HEK293 (cell line): ENCODE data around the gene TMED1.

Source experiments
- CTCF ChIA-PET: fragments of 350-600 bp; formaldehyde crosslinking; extraction: SDS; loops from one replicate; lab custom pipeline; 2021; ENCODE audit warnings: antibody characterized with exemption; lab: Yijun Ruan, JAX
- POLR2A ChIA-PET: fragments of 300-600 bp; formaldehyde crosslinking; extraction: SDS; loops from one replicate; lab custom pipeline; 2020; ENCODE audit warnings: antibody characterized with exemption, inconsistent platforms; lab: Yijun Ruan, JAX
- H3K27ac ChIP-seq: fragments of 200-500 bp; sonication (Bioruptor generic); 2 replicates; pipeline ENCODE4 v1.5.1; 2014; ENCODE audit warnings: low read depth, low read length, control low read depth, inconsistent platforms; ENCODE audit errors: extremely low read depth
- H3K36me3 ChIP-seq, 2 experiments: fragments of 200-500 bp in 1 of 2; sonication (Bioruptor generic) in 1 of 2; 1 replicate in 1 of 2; 2 replicates in 1 of 2; pipeline ENCODE4 v1.5.1; 2014 to 2017; ENCODE audit warnings: inconsistent platforms in 2 of 2, low read length in 2 of 2; ENCODE audit not compliant: control insufficient read depth in 2 of 2, insufficient read depth in 1 of 2
- H3K4me1 ChIP-seq: fragments of 200-500 bp; sonication (Bioruptor generic); 2 replicates; pipeline ENCODE4 v1.5.1; 2014; ENCODE audit warnings: mild to moderate bottlenecking, low read length, inconsistent platforms; ENCODE audit not compliant: control insufficient read depth, insufficient read depth
- H3K4me3 ChIP-seq: 2 replicates; pipeline ENCODE4 v1.5.1; 2011; ENCODE audit warnings: low read depth, mild to moderate bottlenecking, control low read depth, low read length, moderate library complexity
- H3K9me3 ChIP-seq: fragments of 200-500 bp; sonication (Bioruptor generic); 2 replicates; pipeline ENCODE4 v1.5.1; 2014; ENCODE audit warnings: low read depth, low read length, inconsistent platforms; ENCODE audit not compliant: control insufficient read depth, insufficient read depth
- BCL11B ChIP-seq: fragments of 450-650 bp; formaldehyde crosslinking; IDR thresholded peaks from 2 replicates; pipeline ENCODE4 v1.5.1; 2016; ENCODE audit warnings: low read depth, missing biosample characterization, missing genetic modification characterization
- EGR2 ChIP-seq: fragments of 450-650 bp; formaldehyde crosslinking; IDR thresholded peaks from 2 replicates; pipeline ENCODE4 v1.5.1; 2016; ENCODE audit warnings: low read depth, missing biosample characterization, missing genetic modification characterization
- GLIS1 ChIP-seq: fragments of 450-650 bp; formaldehyde crosslinking; IDR thresholded peaks from 2 replicates; pipeline ENCODE4 v1.5.1; 2016; ENCODE audit warnings: missing biosample characterization, missing genetic modification characterization
- KLF7 ChIP-seq: fragments of 450-650 bp; formaldehyde crosslinking; IDR thresholded peaks from 2 replicates; pipeline ENCODE4 v1.5.1; 2016; ENCODE audit warnings: missing biosample characterization, missing genetic modification characterization, borderline replicate concordance
- PATZ1 ChIP-seq: fragments of 450-650 bp; formaldehyde crosslinking; IDR thresholded peaks from 2 replicates; pipeline ENCODE4 v1.5.1; 2016; ENCODE audit warnings: missing biosample characterization, missing genetic modification characterization
- ZFHX2 ChIP-seq: fragments of 450-650 bp; formaldehyde crosslinking; conservative IDR thresholded peaks from 2 replicates; pipeline ENCODE4 v1.5.1; 2016; ENCODE audit warnings: missing biosample characterization, missing genetic modification characterization
- ZIC2 ChIP-seq: fragments of 450-650 bp; formaldehyde crosslinking; IDR thresholded peaks from 2 replicates; pipeline ENCODE4 v1.5.1; 2016; ENCODE audit warnings: missing biosample characterization, missing genetic modification characterization
- ZNF121 ChIP-seq: fragments of 450-650 bp; formaldehyde crosslinking; IDR thresholded peaks from 2 replicates; pipeline ENCODE4 v1.5.1; 2016; ENCODE audit warnings: missing biosample characterization, missing genetic modification characterization
- ZNF19 ChIP-seq: fragments of 450-650 bp; formaldehyde crosslinking; IDR thresholded peaks from 2 replicates; pipeline ENCODE4; 2016; ENCODE audit warnings: missing biosample characterization, missing genetic modification characterization, low read depth
- ZNF202 ChIP-seq: fragments of 450-650 bp; formaldehyde crosslinking; IDR thresholded peaks from 2 replicates; pipeline ENCODE4 v1.5.1; 2016; ENCODE audit warnings: missing biosample characterization, missing genetic modification characterization, borderline replicate concordance
- ZNF324 ChIP-seq: fragments of 450-650 bp; formaldehyde crosslinking; IDR thresholded peaks from 2 replicates; pipeline ENCODE4 v1.5.1; 2016; ENCODE audit warnings: missing biosample characterization, missing genetic modification characterization
- ZNF341 ChIP-seq: fragments of 450-650 bp; formaldehyde crosslinking; IDR thresholded peaks from 2 replicates; pipeline ENCODE4; 2016; ENCODE audit warnings: low read depth, missing biosample characterization, missing genetic modification characterization
- ZNF404 ChIP-seq: fragments of 450-650 bp; formaldehyde crosslinking; IDR thresholded peaks from 2 replicates; pipeline ENCODE4 v1.5.1; 2017; ENCODE audit warnings: missing biosample characterization, missing genetic modification characterization
- ZNF449 ChIP-seq: fragments of 450-650 bp; formaldehyde crosslinking; IDR thresholded peaks from 2 replicates; pipeline ENCODE4 v1.5.1; 2017; ENCODE audit warnings: missing biosample characterization, mild to moderate bottlenecking, missing genetic modification characterization, moderate library complexity
- ZNF555 ChIP-seq: fragments of 450-650 bp; formaldehyde crosslinking; conservative IDR thresholded peaks from 2 replicates; pipeline ENCODE4 v1.5.1; 2017; ENCODE audit warnings: missing biosample characterization, mild to moderate bottlenecking, missing genetic modification characterization, inconsistent platforms
- ZNF580 ChIP-seq: fragments of 450-650 bp; formaldehyde crosslinking; IDR thresholded peaks from 2 replicates; pipeline ENCODE4 v1.5.1; 2016; ENCODE audit warnings: missing biosample characterization, missing genetic modification characterization
- ZNF600 ChIP-seq: fragments of 450-650 bp; formaldehyde crosslinking; IDR thresholded peaks from 2 replicates; pipeline ENCODE4 v1.5.1; 2016; ENCODE audit warnings: missing biosample characterization, missing genetic modification characterization
- ZNF654 ChIP-seq: fragments of 450-650 bp; formaldehyde crosslinking; IDR thresholded peaks from 2 replicates; pipeline ENCODE4 v1.5.1; 2016; ENCODE audit warnings: low read depth, missing biosample characterization, missing genetic modification characterization
- ZNF658 ChIP-seq: fragments of 450-650 bp; formaldehyde crosslinking; IDR thresholded peaks from 2 replicates; pipeline ENCODE4; 2016; ENCODE audit warnings: missing biosample characterization, missing genetic modification characterization
- ZNF670 ChIP-seq: fragments of 450-650 bp; formaldehyde crosslinking; IDR thresholded peaks from 2 replicates; pipeline ENCODE4 v1.5.1; 2016; ENCODE audit warnings: missing biosample characterization, missing genetic modification characterization, low read depth
- ZSCAN30 ChIP-seq: fragments of 450-650 bp; IDR thresholded peaks from 2 replicates; pipeline ENCODE4 v1.5.1; 2018; ENCODE audit warnings: missing biosample characterization, mild to moderate bottlenecking, missing genetic modification characterization, moderate library complexity
- ZXDB ChIP-seq: fragments of 450-650 bp; formaldehyde crosslinking; IDR thresholded peaks from 2 replicates; pipeline ENCODE4 v1.5.1; 2016; ENCODE audit warnings: missing biosample characterization, missing genetic modification characterization
- TF ChIP-seq, protein P1 (sequence below): fragments of 450-650 bp; formaldehyde crosslinking; IDR thresholded peaks from 2 replicates; pipeline ENCODE4 v1.5.1; 2017; ENCODE audit warnings: missing biosample characterization, missing genetic modification characterization

Gene TMED1

DNA sequence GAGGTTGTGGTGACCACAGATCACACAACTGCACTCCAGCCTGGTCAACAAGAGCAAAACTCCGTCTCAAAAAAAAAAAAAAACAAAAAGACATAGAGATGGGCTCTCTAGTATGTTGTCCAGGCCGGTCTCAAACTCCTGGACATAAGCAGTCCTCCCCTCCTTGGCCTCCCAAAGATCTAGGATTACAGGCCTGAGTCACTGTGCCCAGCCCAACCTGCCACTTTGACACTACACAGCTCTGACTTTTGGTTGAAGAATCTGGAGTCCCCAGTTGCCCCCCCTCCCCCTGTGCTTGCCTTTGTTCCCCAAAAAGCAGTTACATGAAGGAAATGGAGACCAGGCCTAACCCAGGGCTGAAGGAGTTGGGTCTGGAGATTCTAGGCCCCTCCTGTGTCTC lies 48.3 kb upstream of the TMED1 start:
- TF ChIP-seq ZNF449 (tag by site-specific recombination), result peak; percentile 96
- TF ChIP-seq ZFHX2 (tag by site-specific recombination), result no peak
- no peak for TF ChIP-seq ZNF121 (tag by site-specific recombination)
- TF ChIP-seq ZNF324, result no peak
- no peak for TF ChIP-seq ZNF580 (tag by site-specific recombination)
- 0 out of 2 replicates have a peak, but pooled peaks have one; percentile 20 for TF ChIP-seq ZNF600 (tag by site-specific recombination)
- TF ChIP-seq ZSCAN30 (tag by site-specific recombination), result no peak
- TF ChIP-seq ZNF654 (tag by site-specific recombination), result no peak
- peak; percentile 52 for TF ChIP-seq PATZ1 (tag by site-specific recombination)
- no peak for TF ChIP-seq ZXDB
- TF ChIP-seq, protein P1, sequence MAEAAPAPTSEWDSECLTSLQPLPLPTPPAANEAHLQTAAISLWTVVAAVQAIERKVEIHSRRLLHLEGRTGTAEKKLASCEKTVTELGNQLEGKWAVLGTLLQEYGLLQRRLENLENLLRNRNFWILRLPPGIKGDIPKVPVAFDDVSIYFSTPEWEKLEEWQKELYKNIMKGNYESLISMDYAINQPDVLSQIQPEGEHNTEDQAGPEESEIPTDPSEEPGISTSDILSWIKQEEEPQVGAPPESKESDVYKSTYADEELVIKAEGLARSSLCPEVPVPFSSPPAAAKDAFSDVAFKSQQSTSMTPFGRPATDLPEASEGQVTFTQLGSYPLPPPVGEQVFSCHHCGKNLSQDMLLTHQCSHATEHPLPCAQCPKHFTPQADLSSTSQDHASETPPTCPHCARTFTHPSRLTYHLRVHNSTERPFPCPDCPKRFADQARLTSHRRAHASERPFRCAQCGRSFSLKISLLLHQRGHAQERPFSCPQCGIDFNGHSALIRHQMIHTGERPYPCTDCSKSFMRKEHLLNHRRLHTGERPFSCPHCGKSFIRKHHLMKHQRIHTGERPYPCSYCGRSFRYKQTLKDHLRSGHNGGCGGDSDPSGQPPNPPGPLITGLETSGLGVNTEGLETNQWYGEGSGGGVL (tag by site-specific recombination), result no peak
- peaks cover 2% of the 10 kb centered on the region; the same call in 1 of the 2 replicates for H3K4me1 ChIP-seq

GRCh38 chr19:10882108-10882457 lies 46.1 kb upstream of the TMED1 start:
- no peaks in the 10 kb centered on the region for H3K9me3 ChIP-seq
- peak; percentile 57 for TF ChIP-seq ZIC2 (tag by site-specific recombination)
- TF ChIP-seq GLIS1, result peak; percentile 96
- TF ChIP-seq ZNF670, result no peak
- no peak overlapping the region for H3K27ac ChIP-seq
- ChIA-PET POLR2A (interaction anchor here (1.0 kb wide), 1 partner anchor 8 kb away, joined by 3 read pairs; no protein-coding TSS in a partner anchor), CTCF (interaction anchor here (0.6 to 2.3 kb wide), 3 partner anchors 10 to 785 kb away, joined by 4 to 18 read pairs (median 4); partner anchors contain the start of gene CARM1)
- no peak overlapping the region for H3K4me3 ChIP-seq
- H3K36me3 ChIP-seq, result peaks cover 0 to 5% of the 10 kb centered on the region in 2 experiments; a peak in 1 of 3 replicates
- H3K4me1 ChIP-seq, result no peaks in the 10 kb centered on the region; the same call in 1 of the 2 replicates

More for the DNA sequence above, 48.3 kb upstream of the TMED1 start:
- ChIA-PET CTCF (interaction anchor here (0.5 kb wide), 1 partner anchor 1058 kb away, joined by 3 read pairs; no protein-coding TSS in a partner anchor), POLR2A (no interaction called here)
- Histone ChIP-seq H3K4me3 (no peak overlapping the region), H3K36me3 (peaks cover 0 to 5% of the 10 kb centered on the region in 2 experiments; a peak in 1 of 3 replicates), H3K9me3 (no peaks in the 10 kb centered on the region), H3K27ac (no peak overlapping the region)

- H3K9me3 ChIP-seq, result no peaks in the 10 kb centered on the region
- no peaks in the 10 kb centered on the region; the same call in 1 of the 2 replicates for H3K4me1 ChIP-seq
- CTCF ChIA-PET, result interaction anchor here (0.6 to 2.3 kb wide), 5 partner anchors 9 to 218 kb away, joined by 3 to 18 read pairs (median 3); partner anchors contain the start of gene CARM1
- H3K27ac ChIP-seq, result no peak overlapping the region
- peaks cover 0 to 9% of the 10 kb centered on the region in 2 experiments; a peak in 1 of 3 replicates for H3K36me3 ChIP-seq
- POLR2A ChIA-PET, result interaction anchor here (1.0 kb wide), 1 partner anchor 9 kb away, joined by 3 read pairs; no protein-coding TSS in a partner anchor
- no peak overlapping the region for H3K4me3 ChIP-seq
- TF ChIP-seq ZNF202 (tag by site-specific recombination) (no peak), EGR2 (tag by site-specific recombination) (no peak), GLIS1 (peak; percentile 37), ZNF404 (tag by site-specific recombination) (no peak), BCL11B (tag by site-specific recombination) (no peak), ZNF19 (tag by site-specific recombination) (no peak), ZNF658 (tag by site-specific recombination) (no peak), KLF7 (tag by site-specific recombination) (no peak), ZNF555 (tag by site-specific recombination) (no peak), ZNF341 (tag by site-specific recombination) (peak; percentile 9; the same call in 1 of the 2 replicates)
These were observed 45.5 kb upstream of the TMED1 start for GRCh38 chr19:10881403-10882107.
